Nasal cavity respiratory epithelium epithelial cell of viscerocranial mucosa (primary cell): ENCODE results near the gene POLQ. TPM values are rescaled to one million over a fixed set of nuclear protein-coding genes. Genes with fewer than 3 reads are reported as not detected.

ENCODE experiments used
- total RNA-seq: library from RNA; depleted of rRNA; stranded (reverse); fragments of >200 nt; gene quantifications from 2 replicates; pipeline ENCODE4 v1.2.3, GENCODE V29; 2014

The POLQ gene
- 0.50 and 1.0 TPM in 2 replicates for total RNA-seq

GRCh38 chr3:121545574-121546455, at the start of gene POLQ:
Gene POLQ, minus strand, starts transcription at chr3:121545988. Its CDS starts 111 bp downstream, at chr3:121545877.

DNA sequence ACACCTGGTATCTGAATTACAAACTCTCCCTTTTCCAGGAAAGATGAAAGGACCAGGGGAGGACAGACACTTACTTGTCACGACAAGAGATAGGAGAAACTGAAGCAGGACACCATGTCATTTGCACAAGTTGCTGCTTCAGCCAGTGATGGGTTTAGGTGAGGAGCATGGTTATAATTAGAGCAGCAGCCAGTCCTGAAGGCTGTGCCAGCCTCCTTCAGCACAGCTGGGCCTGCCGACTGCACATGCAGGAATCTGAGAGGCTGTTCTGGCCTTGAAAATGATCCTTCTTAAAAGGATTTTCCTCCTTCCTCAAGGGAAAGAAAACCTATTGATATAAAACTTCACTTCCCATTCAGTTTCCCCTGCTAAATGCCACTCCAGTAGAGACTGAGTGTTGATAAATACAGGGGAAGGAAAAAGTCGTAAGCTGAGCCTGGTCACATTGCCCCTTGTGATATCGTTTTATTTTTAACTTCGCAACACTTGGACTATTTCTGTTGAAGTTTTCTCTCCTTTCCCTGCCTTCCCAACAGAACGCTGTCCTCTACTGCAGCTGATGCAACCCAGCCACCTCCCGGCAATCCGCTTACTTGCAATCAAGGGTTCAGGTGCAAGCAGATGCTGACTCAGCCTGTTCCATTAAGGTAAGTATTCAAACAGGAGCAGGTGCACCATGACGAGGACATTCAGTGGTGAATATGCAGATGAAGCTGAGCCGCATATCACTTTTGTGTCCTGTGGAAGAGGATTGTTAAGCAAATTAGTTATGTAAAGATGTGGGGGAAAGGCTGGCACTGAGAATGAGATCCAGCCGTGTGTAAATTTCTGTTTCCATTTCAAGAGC, 47.3 kb upstream of the POLQ start, which contains the start of gene FBXO40:
Gene FBXO40, plus strand, starts transcription at position 524 of the 847 bp plus-strand sequence. CDS start 27,197 bp downstream, outside the sequence.

GRCh38 chr3:121567649-121568048, 21.9 kb upstream of the POLQ start, which contains the start of gene ARGFX:
Gene ARGFX, plus strand, starts transcription at chr3:121567949. Its CDS starts 2,765 bp downstream, at chr3:121570714.

Other genes starting within 250 kb of the POLQ start
- gene ARGFX, start 22.0 kb upstream of the POLQ start, total RNA-seq = not detected in 2 replicates
- not detected in 2 replicates for gene FBXO40, start 47.4 kb upstream of the POLQ start, total RNA-seq
- gene HCLS1, start 114.9 kb upstream of the POLQ start, total RNA-seq = 3.8 and 29.3 TPM in 2 replicates
- 48.2 and 83.6 TPM in 2 replicates for gene GOLGB1, start 203.8 kb upstream of the POLQ start, total RNA-seq